KG1 (cell line): Measurements from ENCODE around the gene TBCD.

ENCODE experiments used
- DNase-seq: peaks from one replicate; lab custom pipeline; 2025; lab: John Stamatoyannopoulos, UW

Gene TBCD

GRCh38 chr17:82832881-82833475 lies 81.1 kb downstream of the TBCD start:
- DNase-seq, result no peak

DNA sequence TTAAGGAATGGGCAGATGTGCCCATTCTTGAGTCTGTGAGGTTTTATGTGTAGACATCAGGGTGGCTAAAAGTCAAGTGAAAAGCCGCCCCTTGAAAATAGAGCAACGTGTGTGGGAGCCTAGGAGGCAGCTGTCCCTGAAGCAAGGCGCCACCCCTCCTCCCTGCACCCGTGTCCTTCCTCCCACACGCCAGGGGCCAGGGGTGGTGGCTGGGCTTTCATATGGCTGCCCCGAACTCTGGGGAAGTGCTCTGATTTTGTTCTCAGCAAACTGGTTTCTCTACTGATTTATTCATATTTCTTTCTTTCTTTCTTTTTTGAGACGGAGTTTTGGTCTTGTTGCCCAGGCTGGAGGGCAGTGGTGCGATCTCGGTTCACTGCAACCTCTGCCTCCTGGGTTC lies 83.3 kb downstream of the TBCD start:
- DNase-seq, result no peak

DNA sequence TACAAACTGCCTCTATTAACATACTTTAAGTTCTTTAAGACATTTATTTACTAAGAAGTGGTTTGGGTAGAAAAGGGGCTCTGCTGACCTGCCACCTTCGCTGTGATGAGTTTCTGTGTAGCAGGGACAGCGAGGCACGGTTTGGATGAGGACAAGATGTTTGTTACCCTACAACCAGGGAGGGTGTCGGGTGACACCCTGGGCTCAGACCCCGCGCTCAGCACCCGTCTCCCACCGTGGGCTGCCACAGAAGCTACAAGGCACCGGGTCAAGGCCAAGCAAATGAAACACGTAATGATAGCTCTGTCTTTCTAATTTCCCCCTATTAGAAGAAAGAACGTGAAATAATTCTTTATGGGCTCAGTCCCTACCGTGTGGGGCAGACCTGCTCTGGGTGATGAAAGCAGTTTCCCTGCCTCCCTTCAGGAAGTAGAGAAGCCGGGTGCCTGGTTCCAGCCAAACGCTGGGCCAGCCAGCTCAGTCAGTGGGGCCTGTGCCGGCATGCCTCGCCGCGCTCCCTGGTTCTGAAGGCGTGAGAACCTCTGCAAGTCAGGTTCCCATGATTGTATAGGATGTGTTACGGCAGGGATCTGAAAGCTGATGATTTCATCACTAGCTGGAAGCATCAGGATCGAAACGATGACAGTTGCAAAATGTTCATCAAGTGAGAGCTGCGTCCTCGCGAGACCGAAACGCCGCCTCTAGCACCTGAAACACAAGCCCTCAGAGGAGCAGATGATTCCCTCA lies 84.1 kb downstream of the TBCD start:
- no peak for DNase-seq

DNA sequence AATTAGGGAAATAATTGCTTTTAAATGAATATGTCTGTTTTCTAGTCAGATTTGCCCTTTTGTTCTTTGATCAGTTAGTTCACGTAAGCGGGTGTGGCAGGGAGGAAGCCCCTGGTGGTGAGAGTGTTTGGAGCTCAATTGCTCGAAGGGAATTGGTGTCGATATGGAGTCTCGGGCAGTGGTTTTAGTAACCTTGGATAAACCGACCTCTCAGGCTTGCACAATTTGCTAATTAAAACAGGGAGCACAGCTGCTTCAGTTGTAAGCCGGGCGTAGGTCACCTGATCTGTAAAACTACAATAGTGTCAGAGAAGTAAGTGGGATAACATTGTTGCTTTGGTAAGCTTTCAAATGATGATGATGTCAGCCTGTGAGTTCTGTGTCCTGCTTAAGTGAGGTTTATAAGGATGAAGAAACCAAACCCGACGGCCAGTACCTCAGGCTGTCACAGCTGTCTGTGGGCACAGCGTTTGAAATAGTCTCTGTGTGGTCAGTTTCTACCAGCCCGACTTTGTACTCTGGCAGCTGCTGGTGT lies 85.0 kb downstream of the TBCD start:
- no peak for DNase-seq

DNA sequence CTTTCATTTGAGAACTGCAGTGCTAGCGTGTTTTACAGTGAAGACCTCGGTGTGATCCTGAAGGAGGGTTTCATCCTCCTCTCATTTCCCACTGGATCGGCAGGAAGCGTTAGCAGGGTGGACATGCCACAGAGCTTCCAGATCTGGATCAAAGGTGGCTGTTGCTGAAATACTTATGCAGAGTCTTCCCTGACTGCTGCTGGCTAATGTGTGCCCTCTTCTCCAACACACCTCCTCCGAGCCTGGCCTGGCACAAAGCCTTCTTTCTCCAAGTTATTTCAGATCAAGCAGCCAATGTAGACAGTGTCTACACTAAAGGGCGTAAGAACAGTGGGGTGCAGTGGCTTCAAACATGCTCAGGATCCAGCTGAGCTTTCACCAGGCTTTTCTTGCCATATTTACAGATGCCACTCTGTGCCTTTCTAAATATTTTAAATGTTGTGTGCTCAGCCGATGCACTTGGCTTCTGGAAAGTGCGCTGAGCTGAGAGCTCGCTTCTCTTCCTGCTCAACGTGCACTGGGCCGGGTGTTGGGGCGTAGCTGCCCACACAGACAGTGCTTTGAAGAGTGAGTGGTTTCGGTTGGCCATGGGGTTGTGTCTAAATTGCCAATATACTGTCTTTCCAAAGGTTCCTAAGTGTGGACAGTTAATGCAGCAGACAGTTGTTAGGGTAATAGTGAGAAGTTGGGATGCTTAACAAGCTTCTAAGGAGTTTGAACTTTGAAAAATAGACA lies 85.9 kb downstream of the TBCD start:
- DNase-seq, result no peak

DNA sequence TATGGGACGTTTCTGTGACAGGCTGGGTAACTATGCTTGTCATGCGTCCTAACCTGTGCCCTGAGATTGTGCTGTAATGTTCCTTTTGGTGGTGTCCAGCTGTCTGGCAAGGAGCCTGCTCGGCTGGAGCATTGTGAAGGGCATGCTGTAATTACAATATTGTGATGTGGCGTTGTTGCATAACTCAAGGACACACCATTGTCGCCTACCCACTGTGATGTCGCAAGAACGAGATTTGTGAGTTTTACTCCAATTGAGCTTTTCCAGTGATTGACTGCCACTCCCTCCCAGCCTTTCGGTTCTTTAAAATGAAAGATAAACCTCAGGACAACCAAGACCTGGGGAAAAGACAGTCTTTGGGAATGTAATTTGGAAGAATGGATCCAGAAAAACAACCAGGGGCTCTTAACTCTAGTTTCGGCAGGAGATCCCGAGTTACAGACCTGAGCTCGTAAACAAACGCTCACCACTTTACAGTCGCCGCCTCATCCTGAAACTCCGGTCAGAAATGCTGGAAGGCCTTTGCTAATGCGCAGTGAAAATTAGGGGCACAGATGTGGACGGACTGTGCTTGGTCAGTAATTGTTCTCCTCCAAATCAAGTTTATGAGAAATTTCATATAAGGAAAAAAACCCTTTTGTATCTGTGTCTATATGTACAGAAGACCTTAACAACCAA lies 86.7 kb downstream of the TBCD start:
- DNase-seq, result no peak

GRCh38 chr17:82839617-82840292 lies 87.9 kb downstream of the TBCD start, which contains the start of gene ZNF750:
Gene ZNF750 (minus strand): TSS chr17:82840022. CDS start chr17:82832454, 7,568 bp downstream.
- no peak for DNase-seq

GRCh38 chr17:82840431-82840831 lies 88.6 kb downstream of the TBCD start:
- no peak for DNase-seq

DNA sequence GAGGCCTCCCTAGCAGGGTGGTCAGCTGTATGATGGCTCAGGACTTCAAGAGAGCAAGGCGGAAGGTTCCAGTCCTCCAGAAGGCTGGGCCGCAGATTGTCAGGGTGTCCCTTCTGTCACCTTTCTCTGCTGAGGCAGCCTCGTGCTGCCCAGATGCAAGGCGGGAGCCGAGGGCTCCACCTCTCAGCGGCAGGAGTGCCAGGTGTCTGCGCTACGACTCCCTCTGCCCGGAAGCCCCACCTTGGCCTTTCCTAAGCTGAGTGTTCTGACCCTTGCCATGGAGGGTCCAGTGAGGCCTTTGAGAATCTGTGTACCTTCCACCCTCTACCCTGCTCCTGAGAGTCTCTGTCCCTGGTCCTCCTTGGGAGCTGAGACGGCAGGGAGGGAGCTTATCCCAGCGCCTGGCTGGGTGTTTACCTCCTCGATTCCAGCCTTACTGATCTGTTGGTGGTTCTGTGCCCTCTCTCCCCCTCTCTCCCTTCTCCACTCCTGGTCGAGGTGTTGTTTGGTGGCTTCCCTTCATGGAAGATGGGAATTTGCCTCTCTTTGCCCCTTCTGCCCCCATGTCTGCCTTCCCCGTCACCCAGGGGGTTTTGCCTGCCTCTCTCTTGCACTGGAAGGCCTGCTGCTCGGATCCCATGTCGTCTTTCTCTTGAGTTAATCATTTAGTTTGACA lies 90.2 kb downstream of the TBCD start:
- no peak for DNase-seq

- no peak for DNase-seq
Observed at GRCh38 chr17:82843904-82844680, 92.2 kb downstream of the TBCD start.

- no peak for DNase-seq
Observed at GRCh38 chr17:82844796-82845162, 92.9 kb downstream of the TBCD start.

DNA sequence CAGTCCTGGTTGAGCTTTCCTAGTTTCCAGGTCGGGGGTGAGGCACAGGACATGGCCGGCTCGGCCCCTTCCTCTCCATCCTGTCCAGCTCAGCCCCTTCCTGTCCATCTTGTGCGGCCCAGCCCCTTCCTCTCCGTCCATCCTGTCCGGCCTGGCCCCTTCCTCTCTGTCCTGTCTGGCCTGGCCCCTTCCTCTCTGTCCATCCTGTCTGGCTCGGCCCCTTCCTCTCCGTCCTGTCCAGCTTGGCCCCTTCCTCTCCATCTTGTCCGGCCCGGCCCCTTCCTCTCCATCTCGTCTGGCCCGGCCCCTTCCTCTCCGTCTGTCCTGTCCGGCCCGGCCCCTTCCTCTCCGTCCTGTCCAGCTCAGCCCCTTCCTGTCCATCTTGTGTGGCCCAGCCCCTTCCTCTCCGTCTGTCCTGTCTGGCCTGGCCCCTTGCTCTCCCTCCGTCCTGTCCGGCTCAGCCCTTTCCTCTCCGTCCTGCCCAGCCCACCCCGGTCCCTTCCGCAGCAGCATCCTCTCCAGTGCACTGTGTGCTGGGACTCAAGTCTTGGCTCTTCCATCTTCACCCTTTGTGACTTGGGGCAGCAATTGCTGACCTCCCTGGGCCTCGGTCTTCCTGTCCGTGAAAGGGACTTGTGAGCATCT lies 93.4 kb downstream of the TBCD start:
- DNase-seq, result no peak

DNA sequence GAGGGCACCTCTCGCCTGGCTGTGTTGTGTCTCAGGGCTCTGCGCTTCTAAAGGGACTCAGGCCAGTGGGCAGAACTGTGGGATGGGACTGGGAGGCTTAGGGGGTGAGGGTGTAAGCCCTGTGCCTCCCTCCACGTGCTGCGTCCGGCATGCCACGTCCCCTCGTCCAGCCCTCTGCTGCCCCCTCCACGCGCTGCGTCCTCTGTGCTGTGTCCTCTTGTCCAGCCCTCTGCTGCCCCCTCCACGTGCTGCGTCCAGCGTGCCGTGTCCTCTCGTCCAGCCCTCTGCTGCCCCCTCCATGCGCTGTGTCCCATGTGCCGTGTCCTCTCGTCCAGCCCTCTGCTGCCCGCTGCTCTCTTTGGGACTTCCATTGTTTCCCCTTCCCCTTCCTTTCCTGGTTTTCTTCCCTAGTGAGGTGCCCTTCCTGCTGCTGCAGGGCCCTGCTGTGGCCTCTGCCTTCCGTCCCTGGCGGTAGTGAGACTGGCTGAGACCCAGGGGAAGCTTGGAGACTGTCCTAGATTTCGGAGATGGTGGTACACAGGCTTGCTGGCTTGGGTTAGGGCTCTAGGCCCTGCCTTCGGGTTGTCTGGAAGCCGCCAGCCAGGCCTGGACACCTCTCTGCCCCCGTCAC lies 94.3 kb downstream of the TBCD start:
- DNase-seq, result no peak

DNA sequence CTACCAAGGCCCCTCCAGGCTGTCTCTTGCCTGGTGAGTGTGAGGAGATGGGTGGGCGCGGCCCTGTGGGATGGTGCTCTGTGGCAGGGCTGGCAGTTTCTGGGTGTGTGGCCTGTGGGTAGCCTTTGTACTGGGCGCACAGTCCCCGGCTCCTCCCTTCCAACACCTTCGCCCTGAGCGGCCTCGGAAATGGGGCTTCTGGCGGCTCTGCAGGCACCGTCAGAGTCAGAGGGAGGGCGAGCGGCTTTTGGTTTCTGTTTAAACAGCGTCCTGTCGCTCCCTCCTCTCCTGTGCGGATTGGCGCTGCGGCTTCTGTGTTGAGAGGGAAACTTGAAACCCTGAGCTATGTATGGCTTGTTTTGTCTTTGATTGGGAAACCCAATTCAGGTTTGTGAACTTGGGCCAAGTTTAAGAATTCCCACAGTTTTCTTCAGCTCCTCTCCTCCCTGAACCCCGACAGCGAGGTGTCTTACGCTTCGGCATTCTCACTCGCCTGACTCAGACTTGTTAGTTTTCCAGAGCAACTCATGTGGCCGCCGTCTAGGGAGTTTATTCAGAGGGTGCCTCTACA lies 96.2 kb downstream of the TBCD start:
- no peak for DNase-seq

GRCh38 chr17:82849076-82849945 lies 97.4 kb downstream of the TBCD start:
- no peak for DNase-seq

- DNase-seq, result no peak
Observed at GRCh38 chr17:82851381-82851780, 99.5 kb downstream of the TBCD start.

DNA sequence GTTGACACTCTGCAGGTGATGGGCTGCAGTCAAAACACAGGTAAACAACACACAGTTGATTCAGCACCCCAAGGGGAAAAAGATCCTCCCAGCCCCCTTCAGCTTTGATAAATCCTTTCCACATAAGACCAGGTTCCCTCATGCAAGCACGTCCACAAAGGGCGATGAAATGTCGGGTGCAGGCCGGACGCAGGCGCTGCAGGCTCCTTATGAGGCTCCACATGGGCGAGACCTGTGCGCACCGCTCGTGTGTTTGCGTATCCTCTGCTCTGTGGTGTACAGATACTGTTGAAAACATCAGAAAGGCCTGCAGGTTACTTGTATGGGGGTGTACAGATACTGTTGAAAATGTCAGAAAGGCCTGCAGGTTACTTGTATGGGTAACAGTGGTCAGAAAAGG lies 102.4 kb downstream of the TBCD start:
- DNase-seq, result no peak

DNA sequence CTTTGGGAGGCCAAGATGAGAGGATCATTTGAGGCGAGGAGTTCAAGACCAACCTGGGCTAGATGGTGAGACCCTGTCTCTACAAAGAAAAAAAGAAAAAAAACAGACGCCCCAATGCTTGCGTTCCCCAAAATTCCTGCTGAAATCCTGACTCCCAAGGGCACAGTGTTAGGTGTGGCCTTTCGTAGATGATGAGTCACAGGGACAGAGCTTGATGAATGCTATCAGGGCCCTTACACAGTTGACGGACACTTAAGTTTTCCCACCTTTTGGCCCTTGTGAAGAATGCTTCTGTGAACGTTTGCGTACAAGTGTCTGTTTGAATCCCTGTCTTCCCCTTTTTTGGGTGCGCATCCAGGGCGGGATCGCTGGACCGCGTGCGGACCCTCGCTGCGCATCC lies 104.5 kb downstream of the TBCD start:
- DNase-seq, result no peak
